GM21526 (cell line): ENCODE data around the gene PAPPA2.
"Not testable (repeated sequence)": the region's sequence is repeated elsewhere in the genome, so short reads cannot be mapped to it uniquely, and the experiment has no call there.

Source experiments
- ATAC-seq: cut with Tn5 transposase; IDR thresholded peaks from one replicate; pipeline ENCODE4 v1.9.1; 2021; ENCODE audit warnings: moderate library complexity; ENCODE audit not compliant: unreplicated experiment, low FRiP score

The PAPPA2 gene

DNA sequence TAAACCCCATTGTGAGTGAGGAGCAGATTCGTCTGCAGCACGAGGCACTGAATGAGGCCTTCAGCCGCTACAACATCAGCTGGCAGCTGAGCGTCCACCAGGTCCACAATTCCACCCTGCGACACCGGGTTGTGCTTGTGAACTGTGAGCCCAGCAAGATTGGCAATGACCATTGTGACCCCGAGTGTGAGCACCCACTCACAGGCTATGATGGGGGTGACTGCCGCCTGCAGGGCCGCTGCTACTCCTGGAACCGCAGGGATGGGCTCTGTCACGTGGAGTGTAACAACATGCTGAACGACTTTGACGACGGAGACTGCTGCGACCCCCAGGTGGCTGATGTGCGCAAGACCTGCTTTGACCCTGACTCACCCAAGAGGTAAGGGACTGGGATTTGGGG is 132.2 kb downstream of the PAPPA2 start:
- ATAC-seq = no peak

DNA sequence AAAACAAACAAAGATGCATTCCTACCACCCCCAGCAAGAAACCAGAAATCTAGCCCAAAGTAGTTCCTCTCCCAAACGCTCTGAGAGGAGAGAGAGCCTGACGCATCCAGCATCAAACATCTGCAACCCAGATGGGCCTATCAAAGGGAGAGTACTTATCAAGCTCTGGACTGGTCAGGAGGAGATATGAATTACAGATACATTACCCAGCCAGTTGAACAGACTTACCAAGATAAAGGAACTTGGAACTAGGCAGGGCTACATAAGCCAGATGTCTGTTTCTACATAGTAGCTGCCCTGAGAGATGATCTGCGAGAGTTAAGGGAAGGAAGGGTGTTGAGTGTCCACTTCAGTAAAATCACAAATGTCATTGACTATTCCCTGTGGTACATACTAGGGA is 138.4 kb downstream of the PAPPA2 start:
- ATAC-seq = no peak

DNA sequence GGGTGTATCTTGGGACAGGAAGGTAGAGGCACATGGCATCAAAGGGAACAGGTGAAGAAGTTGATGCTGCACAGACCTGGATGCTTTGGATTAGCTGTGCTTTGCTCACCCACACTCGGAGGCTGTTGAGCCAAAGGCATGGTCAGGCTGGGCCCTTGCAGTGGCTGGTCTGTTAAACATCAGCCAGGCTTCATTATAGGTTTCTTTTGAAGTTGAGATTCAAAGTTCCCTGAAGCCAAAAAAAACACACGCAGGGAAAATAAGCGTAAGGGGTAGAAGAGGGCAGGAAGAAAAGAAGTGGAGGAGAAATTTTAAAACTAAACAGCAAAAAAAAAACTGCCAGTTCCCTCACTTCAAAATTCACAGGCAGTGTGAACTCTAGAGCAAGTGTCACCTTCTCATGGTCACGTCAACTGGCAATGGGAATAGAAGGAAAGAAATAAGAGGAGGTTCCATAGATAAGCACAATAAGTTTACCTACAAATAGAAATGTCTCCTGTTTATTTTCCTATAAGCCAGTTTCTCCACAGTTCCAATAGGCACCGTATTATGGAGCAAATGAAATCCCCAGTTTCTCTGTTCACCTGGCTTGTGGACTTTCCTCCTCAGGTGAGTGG is 139.5 kb downstream of the PAPPA2 start:
- ATAC-seq = no peak

DNA sequence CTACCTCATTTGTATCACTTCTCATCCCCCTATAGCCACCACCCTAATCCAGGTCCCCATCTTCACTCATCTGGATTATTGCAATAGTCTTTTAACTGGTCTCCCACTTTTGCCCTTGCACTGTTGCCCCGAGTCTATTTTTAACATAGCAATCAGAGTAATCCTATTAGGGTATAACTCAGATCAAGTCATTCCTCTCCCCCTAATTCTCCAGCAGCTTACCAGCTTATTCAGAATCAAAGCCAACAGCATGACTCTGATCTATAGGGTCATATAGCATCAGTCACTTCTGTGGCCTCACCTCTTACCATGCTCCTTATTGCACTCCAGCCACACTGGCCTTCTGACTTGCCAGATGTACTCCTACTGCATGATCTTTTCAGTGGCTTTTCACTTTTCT is 140.7 kb downstream of the PAPPA2 start:
- ATAC-seq = no peak

DNA sequence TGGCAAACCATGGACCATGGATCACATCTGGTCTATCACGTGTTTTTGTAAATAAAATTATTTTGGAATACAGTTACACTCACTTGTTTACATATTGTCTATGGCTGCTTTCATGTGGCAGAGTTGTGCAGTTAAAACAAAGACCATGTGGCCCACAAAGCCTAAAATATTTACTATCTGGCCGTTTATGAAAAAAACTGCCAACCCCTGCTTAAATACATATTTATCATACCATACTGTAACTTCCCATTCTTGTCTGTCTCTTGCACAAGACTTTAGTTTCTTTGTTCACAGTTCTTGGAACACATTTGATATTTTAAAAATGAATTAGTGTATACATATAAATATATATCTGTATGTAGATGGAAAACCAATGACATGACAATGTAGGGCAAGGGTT is 141.5 kb downstream of the PAPPA2 start:
- no peak for ATAC-seq

DNA sequence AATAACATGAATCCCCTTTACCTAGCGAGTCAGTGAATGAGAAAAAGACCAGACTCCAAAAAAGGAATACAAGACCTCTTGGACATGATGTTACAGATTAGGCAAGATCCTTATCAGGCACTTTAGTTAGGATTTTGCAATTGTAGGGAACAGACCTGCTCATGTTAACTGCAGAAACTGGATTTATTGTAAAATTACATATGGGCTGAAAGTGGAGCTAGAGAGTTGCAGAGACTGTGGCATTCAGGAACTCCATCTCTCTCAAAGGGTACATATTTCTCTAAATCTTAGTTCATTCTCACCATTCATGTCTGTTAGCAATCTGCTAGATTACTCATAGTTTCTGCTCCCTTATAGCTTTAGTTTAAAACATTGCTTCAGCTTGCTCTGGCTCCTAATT is 142.2 kb downstream of the PAPPA2 start:
- no peak for ATAC-seq

DNA sequence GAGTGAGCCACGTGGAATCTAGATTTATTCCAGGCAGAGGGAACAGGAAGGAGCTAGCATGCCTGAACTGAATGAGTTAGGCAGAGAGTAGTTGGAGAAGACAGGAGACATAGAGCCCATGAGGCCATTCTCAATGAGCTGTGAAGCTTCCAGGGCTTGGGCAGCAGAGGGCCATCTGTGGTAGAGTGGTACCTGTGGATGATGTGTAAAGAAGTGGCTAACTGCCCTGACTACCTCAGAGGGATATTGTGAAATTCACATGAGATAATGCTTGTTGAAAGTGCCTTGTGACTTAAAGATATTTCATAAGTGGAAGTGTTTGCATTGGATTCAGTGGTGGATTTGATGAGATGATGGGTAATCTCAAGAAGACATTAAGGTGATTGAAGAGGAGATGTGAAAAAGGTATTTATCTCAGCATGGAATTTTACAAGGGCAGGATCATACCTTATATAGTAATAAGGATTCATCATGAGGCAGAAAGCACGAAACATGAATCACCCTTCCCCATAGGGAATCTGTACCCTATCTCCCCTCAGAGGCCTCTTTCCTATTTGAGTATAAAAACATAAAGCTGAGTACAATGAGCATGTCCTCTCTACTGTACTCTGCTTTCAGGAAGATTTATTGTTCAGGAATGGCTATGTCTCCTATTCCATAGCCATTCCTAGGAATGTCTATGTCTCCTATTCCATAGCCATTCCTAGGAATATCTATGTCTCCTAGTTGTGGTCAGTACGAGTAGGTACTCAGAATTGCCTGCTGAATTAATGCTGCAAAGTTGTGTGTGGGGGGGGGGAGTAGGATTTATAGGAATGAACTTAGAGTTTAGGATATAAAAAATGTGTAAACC is 146.8 kb downstream of the PAPPA2 start:
- no peak for ATAC-seq

DNA sequence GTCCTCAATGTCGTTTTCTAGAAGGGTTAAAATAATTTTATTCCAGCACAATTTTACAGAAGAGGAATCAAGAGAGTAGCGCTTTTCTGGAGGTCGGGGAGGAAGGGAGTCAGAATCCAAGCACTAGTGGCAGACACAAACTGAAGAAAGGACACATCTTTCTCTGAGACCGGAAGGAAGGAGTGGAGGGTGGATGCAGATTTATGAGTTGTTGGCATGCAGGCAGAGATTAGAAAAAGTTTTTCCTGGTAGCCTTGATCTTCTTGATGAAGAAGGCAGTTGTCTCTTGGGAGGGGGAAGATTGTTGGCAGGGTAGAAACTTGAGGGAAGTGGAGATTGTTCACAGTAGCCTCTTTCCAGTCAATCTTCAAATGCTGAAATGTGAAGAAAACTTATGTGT is 149.8 kb downstream of the PAPPA2 start:
- ATAC-seq = no peak

DNA sequence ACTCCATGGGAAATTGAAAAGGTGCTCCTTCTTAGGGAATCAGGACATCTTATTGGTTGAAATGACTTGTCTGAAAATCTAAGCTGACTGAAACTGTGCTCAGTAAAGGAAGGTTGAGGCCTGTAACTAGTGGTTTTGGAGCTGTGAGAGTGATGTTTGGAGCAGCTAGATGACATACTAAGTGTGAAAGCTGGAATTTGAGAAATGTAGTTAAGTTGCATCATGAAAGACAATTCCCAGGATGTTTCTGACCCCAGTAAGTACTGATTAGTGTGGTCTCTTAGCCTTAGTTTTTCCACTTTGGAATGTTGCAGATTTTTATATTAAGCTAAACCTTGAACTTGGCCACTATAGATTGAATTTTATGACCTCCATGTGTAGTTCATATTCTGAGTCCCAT is 154.9 kb downstream of the PAPPA2 start:
- ATAC-seq = no peak

DNA sequence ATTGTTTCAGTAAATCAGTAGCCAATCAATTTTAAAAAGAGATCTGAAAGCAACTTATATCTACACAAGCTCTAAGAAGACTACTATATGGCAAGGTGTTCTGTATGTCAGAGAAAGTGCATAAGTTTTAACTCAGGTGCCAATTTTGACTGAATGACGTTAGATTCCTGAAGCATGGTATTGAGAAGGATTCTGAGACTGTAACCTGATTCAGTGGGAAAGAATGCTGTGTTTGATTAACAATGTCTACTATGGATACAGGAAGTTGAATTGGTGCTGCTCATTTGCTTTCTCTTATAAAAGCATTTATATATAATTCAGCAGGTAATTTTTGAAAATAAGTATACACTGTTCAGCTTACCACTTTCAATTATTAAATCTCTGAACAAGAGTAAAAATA is 156.3 kb downstream of the PAPPA2 start:
- ATAC-seq = no peak

DNA sequence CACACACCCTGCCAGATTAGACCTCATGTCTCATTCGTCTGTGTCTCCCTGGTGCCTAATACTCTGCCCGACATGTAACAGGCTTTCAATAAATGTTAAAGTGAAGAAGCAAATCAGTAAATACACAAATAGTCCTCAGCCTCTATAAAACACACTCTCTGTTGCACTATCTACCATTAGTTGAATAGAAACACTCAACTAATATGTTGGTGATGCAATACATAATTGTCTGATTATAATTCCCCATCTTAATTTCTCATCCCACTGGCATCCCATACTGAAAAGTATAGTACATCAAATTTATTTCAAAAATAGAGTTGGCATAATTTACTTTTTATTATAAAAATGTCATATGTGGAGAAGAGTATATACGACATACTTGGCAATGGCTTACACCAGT is 162.4 kb downstream of the PAPPA2 start:
- ATAC-seq = no peak

DNA sequence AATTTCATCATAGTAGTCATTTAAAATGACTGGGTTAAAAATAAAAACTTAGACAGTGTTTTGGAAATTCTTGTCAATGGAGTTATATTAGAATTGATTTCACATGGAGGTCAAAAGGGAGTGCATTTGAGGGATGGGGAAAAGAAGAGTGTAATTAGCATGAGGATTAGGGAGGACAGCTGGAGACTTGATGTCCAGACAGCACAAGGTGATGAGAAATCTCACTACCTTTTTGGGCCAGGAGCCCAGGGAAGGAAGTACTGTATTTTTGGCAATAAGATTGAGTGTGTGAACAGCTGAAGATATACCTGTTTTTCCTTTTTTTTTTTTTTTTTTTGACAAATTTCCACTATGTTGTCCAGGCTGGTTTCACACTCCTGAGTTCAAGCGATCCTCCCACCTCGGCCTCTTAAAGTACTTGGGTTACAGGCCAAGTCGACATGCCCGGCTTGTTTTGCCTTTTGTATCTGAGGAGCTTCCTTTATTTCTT is 163.6 kb downstream of the PAPPA2 start:
- ATAC-seq = no peak

DNA sequence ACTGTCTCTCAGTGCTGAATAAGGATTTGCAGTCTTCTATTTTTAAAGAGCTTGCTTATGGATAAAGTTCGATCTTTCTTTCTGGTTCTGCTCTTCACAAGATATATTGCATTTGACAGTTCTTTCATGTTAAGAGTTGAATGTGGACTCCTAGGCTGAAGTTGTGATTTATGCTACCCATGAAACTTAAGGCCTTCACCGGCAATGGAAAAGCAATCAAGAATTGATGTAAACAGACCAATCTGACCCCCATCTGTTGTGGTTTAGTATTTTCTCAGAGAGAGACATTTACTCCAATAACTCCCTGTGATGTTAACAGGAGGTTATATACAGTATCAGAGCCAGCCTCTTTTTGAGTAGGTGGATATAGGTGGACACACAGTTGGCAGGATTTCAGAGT is 165.8 kb downstream of the PAPPA2 start:
- no peak for ATAC-seq

DNA sequence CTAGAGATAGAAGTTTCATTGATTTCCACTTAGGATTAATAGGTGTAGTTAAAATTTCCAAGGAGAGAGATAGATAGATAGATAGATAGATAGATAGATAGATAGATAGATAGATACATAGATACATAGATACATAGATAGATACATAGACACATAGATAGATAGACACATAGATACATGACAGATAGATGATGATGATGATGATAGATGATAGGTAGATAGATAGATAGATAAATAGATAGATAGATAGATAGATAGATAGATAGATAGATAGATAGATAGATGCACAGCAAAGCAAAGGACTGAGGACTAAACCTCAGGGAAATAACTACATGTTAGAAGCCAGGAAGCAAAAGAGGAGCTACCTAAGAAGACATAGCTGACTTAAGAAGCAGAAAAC is 171.8 kb downstream of the PAPPA2 start:
- ATAC-seq = not testable (repeated sequence)

DNA sequence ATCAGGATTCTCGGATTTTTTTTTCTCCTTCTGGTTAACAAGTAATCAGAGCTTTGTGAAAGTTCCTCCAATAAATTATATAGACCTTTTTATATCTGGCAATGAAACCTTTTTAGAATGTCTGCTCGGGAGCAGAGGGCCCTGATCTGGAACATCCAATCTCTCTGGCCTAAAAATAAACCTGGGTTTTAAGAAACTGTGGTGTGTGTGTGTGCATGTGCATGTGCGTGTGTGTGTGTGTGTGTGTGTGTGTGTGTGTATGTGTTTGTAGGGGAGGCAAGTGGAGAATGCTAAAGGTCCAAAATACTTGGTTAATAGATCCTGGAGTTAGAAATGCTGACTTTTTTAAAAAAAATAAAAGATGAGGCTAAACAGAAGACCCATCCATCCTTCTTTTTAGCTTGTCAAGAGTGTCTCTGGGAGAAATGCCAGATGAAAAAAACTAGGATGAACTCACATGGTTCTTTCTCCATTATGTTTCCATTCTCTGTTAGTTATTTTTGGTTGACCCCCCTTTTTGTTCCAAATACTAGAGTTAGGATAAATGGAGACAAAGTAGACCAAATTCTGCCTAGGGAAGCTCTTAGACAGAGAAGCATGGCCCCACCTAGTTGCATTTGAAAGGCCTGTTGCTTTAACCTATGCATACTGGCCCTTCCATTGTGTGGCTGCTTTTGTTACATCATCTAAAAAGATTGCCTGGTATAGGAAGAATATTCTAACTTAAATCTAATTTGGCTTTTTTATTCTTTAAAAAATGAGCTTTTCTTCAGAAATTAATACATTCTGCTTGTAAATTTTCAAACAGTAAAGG is 175.9 kb downstream of the PAPPA2 start:
- no peak for ATAC-seq

DNA sequence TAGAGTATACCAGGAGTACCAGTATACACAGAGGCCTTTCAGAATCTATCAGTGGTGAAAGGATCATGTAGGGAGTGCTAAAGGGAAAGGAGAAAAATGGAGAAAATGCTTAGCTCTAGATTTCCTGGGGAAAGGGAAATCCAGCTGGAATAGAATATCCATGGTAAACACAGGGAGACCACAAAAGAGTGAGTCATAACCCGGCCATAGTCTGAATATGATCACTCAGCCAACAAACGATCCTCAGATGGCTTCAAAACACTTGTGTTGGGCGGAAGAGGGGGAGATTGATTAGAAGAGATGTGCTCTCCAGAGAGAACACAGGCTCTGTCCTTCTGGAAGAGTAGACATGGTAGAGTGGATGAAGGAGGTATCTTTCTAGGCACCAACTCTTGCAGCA is 180.6 kb downstream of the PAPPA2 start:
- ATAC-seq = no peak

DNA sequence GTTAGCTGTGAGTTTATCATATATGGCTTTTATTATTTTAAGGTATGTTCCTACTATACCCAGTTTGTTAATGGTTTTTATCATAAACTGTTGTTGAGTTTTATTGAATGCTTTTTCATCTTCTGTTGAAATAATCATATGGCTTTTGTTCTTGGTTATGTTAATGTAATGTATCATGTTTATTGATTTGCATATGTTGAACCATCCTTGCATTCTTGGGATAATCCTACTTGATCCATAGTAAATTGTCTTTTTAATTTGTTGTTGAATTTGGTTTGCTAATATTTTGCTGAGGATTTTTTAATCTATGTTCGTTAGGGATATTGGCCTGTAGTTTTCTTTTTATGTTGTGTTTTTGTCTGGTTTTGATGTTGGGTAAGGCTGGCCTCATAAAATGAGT is 185.6 kb downstream of the PAPPA2 start:
- ATAC-seq = no peak

DNA sequence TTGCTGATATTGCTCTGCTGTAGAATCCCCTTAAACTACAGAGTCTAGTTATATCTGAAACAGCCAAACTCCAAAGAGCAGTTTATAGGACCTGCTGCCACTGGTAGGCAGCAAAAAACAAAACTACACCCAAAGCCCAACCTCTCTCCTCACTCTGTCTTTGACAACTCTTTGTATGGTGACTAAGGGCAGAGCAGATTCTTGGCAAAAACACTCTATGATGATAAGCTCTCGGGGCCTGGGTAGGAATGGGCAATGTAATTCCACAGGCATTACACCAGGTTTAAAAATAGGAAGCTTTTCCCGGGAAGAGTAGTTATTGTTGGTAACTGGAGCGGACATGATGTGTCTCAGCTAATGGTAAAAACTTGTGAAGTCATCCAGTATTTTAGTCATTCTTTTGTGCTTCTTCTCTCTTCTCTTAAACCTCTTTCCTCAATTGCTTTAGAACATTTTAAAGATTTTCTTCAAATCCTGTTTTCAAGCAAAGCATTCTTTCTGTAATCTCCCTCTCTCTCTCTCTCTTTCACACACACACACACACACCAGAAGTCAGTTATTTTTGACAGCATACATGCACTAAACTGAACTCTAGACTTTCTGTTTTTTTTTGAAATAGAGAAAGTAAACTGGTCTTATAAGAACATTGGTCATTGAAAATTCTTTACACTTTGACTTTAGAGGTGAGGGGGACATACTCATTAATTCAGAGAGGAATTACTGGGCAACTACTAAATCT is 193.5 kb downstream of the PAPPA2 start:
- no peak for ATAC-seq

DNA sequence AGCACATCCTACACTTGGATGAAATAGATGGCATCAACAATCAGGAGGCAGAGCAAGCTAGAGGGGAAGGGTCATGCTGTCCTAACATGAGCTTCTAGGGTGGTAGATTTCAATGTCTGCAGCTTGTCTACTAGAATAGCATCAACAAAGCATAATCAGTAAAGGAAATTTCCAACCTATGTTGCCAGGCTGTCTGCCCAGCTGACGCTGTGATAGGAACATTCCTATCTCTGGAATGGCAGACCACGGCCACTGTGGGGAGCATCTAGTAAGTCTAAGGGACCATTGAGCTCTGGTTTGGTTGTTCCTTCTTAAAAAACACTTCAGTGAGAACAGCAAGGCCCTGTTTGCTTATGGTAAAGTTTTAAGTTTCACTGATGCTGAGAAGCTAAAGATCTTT is 206.8 kb downstream of the PAPPA2 start:
- no peak for ATAC-seq

DNA sequence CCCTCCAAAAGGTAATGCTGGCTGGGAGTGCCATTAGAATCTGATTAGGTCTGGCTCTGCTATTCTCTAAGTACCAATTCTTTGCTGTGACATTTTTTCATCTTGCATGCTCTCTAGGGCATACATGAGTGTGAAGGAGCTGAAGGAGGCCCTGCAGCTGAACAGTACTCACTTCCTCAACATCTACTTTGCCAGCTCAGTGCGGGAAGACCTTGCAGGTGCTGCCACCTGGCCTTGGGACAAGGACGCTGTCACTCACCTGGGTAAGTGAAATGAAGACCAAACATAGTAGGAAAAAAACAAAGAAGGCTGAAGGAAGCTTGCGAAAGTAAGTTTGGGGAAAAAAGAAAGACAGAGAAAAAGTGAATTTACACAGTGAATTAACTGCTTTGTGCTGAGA is 207.9 kb downstream of the PAPPA2 start:
- no peak for ATAC-seq
